Stimulated activated CD8-positive, alpha-beta memory T cell treated with anti-CD3 and anti-CD28 coated beads, Interleukin-15, amount 100 ng/mL, for 48 hours (primary cell): ENCODE results near the gene LMAN2.
"Not testable (repeated sequence)": the region's sequence is repeated elsewhere in the genome, so short reads cannot be mapped to it uniquely, and the experiment has no call there.

Experiments used
- DNase-seq, 2 donors: peaks; one replicate each; pipeline ENCODE4 v3.0.0-alpha.2; 2020; ENCODE audit warnings: low read depth in 2 of 2

LMAN2 gene

DNA sequence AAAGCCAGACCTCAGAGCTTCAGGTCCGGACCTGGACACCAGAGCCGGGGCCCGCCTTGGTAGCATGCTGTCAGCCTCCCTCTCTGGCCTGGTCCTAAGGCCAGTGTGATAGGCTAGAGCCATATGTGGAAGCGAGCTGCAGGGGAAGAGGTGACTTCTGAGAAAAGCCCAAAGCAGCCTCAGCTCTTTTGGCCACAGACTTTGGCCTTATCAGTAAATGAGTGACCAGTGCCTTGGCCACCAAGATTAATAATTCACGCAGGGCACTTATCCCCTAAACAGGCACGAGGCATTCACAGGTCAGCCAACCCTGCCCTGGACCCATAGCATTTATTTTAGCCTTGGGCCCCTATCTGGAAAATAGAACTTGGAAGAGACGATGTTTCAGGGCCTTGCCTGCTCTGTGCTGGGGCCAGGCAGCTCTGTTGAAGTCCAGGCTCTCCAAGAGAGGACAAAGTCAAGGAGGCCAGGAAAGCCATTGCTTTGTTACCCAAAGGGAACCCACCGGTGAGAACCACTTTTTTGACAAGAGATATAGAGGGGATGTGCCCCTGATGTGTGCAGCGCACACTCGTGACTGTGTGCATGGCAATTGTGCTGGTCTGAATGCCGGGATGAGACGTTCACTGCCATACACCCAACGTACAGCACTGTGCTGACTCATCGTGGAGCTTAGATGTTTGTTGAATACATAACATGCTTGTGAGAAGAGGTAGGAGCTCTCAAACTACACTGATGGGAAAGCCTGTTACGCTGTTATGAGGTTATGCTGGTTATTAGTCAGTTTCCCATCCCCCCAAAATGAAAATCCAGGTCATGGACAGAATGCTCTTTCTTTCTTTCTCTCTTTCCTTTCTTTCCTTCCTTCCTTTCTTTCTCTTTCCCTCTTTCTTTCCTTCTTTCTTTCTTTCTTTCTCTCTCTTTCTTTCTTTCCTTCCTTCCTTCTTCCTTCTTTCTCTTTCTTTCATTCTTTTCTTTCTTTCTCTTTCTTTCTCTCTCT, 27.7 kb upstream of the LMAN2 start:
- DNase-seq = no peak

DNA sequence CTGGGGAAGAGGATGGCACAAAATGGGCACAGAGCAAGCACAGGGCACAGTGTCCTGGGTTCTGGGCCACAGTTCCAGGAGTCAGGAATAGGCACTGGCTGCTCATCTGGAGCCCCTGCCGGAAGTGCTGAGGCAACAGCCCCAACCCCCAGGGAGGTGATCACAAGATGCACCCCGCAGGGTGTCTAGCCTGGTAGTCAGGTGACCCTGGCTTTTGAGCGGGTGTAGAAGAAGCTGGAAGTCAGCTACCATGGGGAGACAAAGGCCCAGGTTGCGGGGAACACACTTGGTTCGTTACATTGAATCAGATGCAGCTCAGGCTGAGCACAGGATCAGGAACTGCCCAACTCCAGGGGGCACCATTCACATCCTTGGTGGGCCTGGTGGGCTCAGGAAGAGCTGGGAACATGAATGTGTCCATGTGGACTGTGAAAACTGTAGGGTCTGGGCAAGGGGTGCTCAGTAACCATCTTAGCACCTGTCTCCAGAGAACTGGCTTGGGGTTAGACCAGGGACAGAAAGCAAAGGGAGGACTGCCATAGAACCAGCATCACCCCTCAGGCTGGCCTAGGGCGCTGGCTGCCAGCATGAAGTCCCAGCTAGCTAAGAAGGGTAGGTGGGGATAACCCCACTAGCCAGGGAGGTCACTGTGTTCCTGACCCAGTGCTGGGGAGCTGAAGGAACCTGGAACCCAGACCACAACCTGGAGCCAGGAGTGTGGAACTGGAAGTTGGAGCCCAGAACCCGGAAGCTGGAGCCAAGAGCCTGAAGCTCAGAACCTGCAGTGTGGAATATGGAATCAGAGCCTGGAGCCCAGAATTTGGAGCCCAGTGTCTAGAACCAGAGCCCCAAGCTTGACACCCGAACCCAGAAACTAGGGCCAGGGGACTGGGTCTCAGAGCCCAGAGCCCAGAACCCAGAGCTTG, 26.6 kb upstream of the LMAN2 start:
- no peak for DNase-seq

DNA sequence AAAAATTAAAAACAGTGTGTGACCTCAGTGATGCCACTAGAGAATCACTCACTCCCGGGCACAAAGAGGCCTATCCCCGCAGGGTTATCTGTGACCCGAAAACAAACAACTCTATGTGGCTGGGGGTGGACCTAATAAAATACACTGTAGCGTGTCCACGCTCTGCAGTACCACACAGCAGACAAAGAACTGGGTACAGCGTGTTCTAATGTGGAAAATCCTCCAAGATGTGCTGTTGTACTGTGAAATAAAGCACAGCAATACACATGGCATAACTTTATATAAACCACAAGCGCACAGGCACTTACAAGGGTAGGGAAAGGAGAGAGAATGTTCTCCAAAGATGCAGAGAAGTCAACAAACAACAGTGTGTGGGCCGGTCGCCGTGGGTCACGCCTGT, 24.6 kb upstream of the LMAN2 start:
- DNase-seq = no peak

DNA sequence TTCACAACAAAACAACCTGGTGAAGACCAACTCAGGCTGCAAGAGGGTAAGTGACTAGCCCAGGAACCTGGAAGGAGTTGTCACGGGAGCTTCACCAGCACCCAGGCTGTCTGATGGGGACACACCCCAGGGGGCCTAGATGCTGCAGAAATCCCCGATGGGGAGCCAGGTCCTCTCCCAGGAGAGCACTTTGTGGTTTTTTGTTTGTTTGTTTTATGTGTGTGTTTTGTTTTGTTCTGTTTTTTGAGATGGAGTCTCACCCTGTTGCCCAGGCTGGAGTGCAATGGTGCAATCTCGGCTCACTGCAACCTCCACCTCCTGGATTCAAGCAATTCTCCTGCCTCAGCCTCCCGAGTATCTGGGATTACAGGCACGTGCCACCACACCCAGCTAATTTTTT, 24.0 kb upstream of the LMAN2 start:
- not testable (repeated sequence) for DNase-seq

DNA sequence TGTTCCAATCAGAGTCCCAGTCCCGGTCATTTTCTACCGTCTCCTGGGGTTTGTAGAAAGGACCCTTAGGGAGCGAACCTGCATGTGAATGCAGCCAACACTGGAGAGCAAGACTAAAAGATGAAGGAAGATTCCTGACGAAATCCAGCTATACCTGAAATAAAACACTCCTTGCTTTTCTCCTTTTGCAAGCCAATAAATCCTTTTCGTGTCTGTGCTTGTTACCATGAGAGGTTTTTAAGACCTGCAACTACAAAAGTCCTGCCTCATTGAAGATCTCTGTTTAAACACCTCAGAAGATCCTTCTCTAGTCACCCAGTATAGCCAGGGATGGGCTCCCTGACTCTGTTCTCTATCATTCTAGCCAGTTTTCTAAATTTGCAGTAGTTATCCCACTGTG, 22.7 kb upstream of the LMAN2 start:
- DNase-seq = no peak

DNA sequence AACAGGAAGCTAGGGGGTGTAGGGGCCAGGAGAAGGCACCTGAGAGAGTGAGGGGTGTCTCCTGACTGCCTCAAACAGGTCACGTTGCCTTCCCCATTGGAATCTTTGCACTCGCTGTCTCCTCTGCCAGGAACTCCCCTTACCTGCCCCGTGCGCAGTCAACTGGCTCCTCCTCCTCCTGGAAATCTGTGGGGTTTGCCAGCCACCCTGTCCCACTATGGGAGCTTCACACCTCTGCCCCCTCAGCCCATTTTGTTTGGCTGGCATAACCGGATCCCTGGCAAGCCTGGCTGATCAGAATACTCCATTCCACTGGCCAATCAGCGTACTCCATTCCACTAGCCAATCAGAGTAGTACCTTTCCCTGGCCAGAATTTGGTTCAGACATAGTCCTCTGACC, 22.3 kb upstream of the LMAN2 start:
- no peak for DNase-seq

DNA sequence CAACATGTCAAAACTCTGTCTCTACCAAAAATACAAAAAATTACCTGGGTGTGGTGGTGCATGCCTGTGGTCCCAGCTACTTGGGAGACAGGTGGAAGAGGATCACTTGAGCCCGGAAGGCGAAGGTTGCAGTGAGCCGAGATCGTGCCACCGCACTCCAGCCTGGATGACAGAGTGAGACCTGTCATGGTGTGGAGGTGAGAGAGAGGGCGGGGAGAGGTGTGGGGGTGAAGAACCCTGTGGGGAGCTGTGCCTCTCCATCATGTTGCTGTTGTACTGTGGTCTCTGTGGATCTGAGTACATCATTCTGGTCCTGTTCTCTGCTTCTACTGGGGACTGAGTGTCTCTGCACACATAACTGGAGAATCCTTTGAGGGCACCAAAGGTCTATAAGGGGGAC, 21.4 kb upstream of the LMAN2 start:
- no peak for DNase-seq

DNA sequence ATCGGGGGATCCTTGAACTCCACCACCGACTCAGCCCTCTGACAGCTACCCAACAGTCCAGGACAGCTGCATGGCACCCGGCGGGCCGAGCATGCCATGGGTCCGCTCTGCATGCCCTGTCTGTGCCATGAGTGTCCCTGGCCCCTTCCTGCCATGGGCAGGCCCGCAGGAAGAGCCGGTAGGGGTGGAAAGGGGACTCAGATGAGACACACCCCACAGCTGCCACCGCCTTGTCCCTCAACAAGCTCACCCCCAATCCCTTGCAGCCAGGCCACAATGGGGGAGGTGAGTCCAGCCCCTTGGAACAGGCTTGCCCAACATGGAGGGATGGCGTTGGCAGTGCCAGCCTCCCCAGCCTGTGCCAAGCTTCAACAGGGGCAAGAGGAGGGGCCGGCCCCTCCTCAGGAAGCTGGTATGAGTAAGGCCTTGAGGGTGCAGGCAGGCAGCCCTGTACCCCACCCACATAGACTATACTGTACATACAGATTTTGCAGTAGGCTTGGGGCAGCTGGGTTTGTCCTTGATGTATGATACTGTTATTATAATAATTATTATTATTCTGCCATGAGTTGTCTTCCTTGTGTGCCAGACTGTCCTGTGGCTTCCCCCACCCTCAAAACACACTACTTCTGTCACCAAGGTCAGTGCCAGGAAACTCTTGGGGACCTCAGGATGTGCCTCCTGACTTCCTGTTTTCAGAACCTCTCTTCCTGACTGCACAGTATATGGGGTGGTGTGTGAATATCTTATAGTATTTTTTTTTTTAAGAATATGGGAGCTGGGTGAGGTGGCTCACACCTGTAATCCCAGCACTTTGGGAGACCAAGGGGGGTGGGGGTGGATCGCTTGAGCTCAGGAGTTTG, 20.8 kb upstream of the LMAN2 start:
- no peak for DNase-seq

DNA sequence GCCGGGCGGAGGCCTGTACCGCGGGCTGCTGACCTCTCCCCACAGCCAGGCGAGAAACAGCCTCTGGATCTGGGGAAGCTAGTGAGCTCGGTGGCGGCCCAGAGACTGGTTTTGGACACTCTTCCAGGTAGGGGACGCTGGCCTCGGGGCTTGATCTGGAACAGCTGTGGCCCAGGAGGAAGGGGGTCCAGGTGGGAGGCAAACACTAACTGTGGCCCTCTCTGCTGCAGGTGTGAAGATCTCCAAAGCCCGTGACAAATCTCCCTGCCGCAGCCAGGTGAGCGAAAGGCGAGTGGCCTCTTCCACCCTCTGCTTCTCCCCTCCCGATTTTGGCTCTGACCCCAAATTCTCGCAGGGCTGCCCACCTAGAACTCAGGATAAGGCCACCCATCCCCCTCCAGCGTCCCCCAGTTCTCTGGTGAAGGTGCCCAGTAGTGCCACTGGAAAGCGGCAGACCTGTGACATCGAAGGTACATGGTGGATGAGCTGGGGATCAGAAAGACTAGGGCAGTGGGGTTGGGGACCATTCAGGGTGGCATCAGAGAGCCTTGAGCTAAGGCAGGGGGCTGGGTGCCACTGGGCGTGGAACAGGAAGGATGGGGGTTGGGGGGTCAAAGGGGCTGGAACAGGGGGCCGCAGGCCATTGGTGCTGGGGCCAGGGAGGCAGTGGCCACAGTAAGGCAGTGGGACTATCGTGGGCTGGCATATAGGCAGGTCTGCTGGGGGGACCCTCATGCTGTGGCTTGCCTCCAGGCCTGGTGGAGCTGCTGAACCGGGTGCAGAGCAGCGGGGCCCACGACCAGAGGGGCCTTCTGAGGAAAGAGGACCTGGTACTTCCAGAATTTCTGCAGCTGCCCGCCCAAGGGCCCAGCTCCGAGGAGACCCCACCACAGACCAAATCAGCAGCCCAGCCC, 19.9 kb upstream of the LMAN2 start:
- DNase-seq = no peak

DNA sequence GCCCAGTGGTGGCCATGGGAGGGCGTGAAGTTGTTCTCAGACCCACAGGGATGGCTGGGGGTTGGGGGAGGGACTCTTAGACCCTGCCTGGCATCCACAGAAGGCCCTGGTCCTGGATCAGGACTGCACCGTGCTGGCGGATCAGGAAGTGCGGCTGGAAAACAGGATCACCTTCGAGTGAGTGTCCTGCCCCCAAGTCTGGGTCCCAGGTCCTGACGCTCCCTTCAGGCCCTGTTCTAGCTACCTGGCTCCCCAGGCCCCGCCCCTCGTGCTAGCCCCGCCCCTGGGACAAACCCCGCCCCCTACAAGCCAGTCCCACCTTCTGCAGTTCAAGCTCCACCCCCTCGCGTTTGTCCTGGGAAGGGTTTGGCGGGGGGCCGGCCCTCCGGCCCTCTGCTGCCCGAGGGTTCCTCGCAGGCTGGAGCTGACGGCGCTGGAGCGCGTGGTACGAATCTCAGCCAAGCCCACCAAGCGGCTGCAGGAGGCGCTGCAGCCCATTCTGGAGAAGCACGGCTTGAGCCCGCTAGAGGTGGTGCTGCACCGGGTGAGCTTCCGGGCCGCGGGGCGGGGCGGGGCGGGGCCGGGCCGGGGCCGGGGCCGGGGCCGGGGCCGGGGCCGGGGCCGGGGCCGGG, 19.1 kb upstream of the LMAN2 start:
- DNase-seq = peak in 1 of 2 donors; percentile 66

DNA sequence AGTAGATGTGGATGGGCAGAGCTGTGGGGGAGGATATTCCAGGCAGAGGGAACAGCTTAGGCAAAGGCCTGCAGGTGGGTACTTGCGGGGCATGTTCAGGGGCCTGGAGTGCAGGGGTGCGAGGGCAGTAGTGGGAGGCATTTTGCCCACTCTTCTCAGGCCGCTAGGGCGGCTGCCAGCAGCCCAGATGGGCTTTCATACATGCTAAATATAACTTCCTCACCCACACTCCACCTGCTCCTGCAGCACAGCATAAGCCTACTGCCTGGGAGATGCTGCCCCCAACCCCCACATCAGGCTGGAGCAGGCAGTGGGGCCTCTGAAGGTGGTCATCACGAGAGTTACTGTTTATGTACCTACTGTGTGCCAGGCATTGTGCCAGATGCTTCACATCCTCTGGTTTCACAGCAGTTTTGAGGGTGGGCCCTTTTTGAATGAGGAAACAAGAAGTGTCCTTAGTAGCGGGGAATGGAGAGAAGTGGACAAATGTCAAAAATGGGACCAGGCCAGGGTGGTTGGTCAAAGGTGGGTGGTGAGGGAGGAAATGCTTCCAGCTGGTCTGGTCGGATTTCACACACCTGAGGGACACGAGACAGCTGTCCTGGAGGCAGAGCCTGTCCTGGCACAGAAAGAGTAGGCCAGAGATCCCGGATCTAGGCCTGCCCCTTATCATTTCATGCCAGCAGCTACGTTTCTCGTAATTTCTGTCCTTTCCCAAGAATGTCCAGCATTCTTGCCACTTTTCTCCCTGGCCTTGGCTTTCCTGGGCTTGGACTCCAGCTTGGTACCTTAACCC, 18.4 kb upstream of the LMAN2 start:
- DNase-seq = no peak

DNA sequence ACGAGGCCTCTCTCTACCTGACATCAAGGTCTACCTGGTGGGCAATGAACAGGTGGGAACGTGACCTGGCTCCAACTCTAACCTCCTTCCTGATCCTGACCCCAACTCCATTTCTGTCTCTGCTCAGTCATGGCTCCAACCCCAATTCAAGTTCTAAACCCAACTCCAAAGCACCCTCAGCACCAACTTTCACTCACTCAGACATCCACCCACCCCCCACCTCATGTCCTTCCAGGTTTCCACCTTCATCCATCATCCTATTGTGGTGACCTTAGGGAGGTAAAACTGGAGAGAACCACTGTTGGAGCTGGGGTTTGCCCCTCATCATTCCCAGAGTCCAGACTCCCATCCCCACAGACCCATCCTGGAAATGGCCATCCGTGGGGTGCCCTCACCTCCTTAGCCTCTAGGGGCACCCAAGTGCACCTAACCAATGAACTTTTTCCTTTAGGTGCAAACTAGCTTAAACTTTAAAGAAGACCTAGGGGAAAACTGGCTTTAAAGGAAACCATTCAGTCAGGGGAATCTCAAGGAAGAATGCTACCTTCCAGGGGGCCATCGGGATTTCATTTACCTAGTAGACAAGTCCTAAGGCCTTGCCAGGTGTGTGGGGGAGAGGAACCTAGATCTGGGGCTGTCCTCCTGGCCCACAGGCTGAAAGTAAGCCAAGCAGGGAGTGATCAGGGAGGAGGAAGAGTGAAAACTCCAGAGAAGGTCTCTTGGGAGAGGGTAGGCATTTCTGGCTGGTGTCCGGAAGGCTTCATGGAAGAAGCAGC, 17.6 kb upstream of the LMAN2 start:
- DNase-seq = no peak

DNA sequence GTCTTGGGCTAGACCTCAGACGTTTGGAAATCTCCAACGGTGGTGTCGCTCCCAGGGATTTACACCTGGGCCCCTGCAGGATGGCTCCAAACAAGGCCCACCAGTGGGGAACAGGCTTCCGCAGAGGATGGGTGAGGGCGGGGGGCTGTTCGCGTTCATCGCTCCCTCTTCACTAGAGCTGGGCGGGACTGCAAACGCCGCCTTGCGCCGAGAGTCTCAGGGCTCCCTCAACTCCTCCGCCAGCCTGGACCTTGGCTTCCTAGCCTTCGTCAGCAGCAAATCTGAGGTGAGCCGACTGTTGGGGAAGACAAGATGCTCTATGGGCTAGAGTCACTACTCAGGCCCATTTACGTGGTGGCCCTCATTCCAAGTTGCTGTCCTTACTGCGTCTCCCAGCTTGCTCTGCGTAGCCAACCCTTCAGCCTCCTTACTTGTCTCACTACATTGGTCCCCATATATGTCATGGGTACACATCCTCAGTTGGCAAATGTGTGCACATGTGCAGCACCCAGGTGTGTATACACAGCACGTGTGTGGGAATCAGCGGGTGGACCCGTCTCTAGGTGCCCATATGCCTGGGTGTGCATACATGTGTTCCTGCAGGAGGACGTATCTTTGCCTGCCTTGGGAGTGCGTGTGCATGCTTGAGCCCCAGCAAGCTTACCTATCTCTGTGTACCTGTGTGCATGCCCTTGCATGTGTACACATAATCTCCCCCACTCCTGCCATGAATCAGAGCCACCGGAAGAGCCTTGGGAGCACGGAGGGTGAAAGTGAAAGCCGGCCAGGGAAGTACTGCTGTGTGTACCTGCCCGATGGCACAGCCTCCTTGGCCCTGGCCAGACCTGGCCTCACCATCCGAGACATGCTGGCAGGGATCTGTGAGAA, 16.8 kb upstream of the LMAN2 start:
- DNase-seq = no peak

DNA sequence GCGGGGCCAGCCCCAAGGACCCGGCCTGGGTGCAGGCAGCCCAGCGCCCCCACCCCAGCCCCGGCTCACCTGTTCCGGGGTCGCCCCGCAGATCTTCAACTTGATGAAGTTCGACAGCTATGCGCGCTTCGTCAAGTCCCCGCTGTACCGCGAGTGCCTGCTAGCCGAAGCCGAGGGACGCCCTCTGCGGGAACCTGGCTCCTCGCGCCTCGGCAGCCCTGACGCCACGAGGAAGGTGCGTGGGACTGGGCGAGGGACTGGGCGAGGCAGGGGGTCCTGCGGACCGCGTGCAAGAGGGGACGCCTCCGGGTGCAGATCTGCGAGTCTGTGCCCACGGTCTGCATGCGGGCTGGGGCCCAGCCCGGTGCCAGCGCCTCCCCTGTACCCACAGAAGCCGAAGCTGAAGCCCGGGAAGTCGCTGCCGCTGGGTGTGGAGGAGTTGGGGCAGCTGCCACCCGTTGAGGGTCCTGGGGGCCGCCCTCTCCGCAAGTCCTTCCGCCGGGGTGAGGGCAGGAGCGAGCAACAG, 15.9 kb upstream of the LMAN2 start:
- DNase-seq = no peak

DNA sequence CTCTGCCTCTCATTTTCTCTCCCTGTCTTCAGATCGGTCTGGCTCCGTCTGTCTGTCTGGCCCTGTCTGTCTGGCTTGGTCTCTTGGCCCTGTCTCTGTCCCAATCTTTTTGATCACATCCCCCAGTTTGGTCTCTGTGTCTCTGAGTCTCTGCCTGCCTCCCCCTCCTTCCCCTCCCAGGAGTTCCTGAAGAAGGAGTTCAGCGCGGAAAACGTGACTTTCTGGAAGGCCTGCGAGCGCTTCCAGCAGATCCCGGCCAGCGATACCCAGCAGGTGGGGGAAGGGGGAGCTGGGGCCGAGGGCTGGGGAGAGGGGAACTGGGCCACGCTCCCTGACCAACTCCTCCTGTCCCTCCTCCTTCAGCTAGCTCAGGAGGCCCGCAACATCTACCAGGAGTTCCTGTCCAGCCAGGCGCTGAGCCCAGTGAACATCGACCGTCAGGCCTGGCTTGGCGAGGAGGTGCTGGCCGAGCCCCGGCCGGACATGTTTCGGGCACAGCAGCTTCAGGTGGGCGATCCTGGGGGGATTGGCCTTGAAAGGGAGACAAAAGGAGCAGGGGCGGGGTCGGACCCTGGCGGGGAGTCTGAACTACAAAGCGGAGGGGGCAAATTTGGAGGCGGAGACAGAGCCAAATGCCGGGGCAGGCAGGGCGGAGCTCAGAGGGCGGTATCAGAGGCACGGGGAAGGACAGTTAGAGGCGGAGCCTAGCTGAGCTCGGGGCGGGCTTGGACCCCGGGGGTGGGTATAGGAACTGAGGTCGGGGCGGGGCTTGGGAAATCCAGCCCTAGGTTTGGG, 15.3 kb upstream of the LMAN2 start:
- no peak for DNase-seq

DNA sequence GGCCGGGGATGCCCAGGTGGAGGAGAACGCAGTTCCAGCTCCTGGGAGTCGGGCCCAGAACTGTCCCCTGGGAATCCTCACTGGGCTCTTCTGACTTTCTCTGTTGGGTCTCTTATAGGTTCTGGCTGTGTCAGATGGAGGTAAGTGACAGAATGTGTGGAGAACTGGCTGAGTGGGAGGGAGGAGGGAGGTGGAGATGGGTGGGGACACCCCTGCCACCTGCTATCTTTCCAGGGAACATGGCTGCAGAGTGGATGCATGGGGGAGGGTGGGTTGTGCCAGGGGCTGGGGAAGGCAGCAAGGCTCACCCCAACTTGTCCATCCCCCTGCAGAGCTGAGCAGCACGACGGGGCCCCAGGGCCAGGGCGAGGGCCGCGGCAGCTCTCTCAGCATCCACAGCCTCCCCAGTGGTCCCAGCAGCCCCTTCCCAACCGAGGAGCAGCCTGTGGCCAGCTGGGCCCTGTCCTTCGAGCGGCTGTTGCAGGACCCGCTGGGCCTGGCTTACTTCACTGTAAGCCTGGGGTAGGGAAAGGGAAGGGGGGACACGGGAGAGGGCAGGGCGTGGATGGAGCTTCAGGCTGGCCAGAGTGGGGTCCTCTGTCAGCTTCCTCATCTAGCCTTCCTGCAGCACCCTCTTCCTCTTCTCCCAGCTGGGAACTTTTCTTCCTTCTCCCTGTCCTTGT, 14.5 kb upstream of the LMAN2 start:
- DNase-seq = no peak
